Measurements from ENCODE around the gene CKS1B. TPM values are rescaled to one million over a fixed set of nuclear protein-coding genes. Genes with fewer than 3 reads are reported as not detected.
A peak's percentile ranks its signal among the peaks of the same experiment; 100 is the strongest.
"Not testable (repeated sequence)": the region's sequence is repeated elsewhere in the genome, so short reads cannot be mapped to it uniquely, and the experiment has no call there.

Gene CKS1B
- total RNA-seq, 1 experiment from 2014 or later = 222 TPM

DNA sequence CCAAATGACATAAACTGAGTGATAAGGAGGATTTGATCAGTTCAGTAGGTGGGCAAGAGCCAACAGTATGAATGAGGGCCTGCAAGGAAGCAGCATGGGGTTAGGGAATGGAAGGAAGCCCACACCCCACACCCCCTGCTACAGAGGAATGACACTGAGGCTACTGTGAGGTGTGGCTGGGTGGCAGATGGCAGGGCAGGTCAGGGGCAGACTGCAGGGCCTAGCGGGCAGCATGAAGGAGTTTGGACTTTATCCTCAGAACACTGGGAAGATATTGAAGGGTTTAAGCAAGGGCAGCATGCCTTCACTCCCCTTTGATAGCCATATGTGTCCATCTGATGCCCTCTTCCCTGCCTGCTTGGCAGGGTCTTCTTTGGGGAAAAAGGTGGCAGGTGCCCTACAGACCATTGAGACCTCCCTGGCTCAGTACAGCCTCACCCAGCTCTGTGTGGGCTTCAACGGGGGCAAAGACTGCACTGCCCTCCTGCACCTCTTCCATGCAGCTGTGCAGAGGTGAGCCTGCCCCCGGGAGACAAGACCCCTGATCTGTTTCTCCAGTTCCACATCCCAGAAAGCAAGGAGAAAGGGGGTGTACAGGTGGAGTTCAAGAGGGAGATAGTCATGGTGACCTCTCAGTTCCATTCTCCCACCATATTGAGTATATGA lies 14.8 kb downstream of the CKS1B start:
- no peak overlapping the region for H3K4me3 ChIP-seq
- no peaks in the 10 kb centered on the region for H3K9me3 ChIP-seq
- no peaks in the 10 kb centered on the region for H3K27me3 ChIP-seq
- peaks cover 53% of the 10 kb centered on the region for H3K36me3 ChIP-seq
- DNase-seq = no peak

GRCh38 chr1:154990276-154990675 lies 15.8 kb downstream of the CKS1B start:
- no peak for DNase-seq
- Histone ChIP-seq H3K9me3 (no peaks in the 10 kb centered on the region), H3K36me3 (peaks cover 53% of the 10 kb centered on the region)

GRCh38 chr1:154992721-154993571 lies 18.5 kb downstream of the CKS1B start:
- H3K4me3 ChIP-seq = no peak overlapping the region
- DNase-seq = no peak
- H3K36me3 ChIP-seq = peaks cover 36% of the 10 kb centered on the region
- no peaks in the 10 kb centered on the region for H3K27me3 ChIP-seq
- no peaks in the 10 kb centered on the region for H3K9me3 ChIP-seq

More at GRCh38 chr1:154990276-154990675, 15.8 kb downstream of the CKS1B start:
- no peak overlapping the region for H3K4me3 ChIP-seq
- no peaks in the 10 kb centered on the region for H3K27me3 ChIP-seq

- Histone ChIP-seq H3K4me3 (no peak within 1 kb of the TSS), H3K9me3 (no peaks in the 10 kb centered on the region), H3K36me3 (peaks cover 28% of the 10 kb centered on the region), H3K27me3 (no peaks in the 10 kb centered on the region)
- DNase-seq = no peak
These were observed 19.2 kb downstream of the CKS1B start, which contains the start of gene LENEP for GRCh38 chr1:154993572-154994268. Gene LENEP (plus strand): TSS chr1:154993586. CDS start chr1:154993608, 22 bp downstream.

GRCh38 chr1:154994269-154994587 lies 19.7 kb downstream of the CKS1B start:
- peaks cover 23% of the 10 kb centered on the region for H3K36me3 ChIP-seq
- no peaks in the 10 kb centered on the region for H3K27me3 ChIP-seq
- no peak overlapping the region for H3K4me3 ChIP-seq
- no peaks in the 10 kb centered on the region for H3K9me3 ChIP-seq
- no peak for DNase-seq

GRCh38 chr1:154994591-154994990 lies 20.1 kb downstream of the CKS1B start:
- no peak for DNase-seq
- Histone ChIP-seq H3K9me3 (no peaks in the 10 kb centered on the region), H3K4me3 (no peak overlapping the region), H3K27me3 (no peaks in the 10 kb centered on the region), H3K36me3 (peaks cover 19% of the 10 kb centered on the region)

DNA sequence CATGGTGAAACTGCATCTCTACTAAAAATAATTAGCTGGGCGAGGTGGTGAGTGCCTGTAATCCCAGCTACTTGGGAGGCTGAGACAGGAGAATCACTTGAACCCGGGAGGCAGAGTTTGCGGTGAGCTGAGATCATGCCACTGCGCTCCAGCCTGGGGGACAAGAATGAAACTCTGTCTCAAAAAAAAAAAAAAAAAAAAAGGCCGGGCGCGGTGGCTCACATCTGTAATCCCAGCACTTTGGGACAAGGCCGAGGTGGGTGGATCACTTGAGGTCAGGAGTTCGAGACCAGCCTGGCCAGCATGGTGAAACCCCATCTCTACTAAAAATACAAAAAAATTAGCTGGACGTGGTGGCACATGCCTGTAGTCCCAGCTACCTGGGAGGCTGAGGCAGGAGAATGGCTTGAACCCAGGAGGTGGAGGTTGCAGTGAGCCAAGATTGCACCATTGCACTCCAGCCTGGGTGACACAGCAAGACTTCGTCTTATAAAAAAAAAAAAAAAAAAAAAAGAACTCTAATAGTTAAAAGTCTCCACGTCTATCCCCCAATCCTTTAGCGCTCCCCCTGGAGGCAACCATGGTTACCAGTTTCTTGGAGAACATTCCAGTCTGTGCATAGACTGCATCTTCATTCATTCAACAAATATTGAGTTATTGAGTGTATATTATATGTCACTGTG lies 21.0 kb downstream of the CKS1B start:
- peak; percentile 69 for DNase-seq
- peaks cover 11% of the 10 kb centered on the region for H3K36me3 ChIP-seq
- not testable (repeated sequence) for H3K27me3 ChIP-seq, H3K9me3 ChIP-seq, H3K4me3 ChIP-seq

GRCh38 chr1:154996966-154997701 lies 22.7 kb downstream of the CKS1B start:
- Histone ChIP-seq H3K9me3 (no peaks in the 10 kb centered on the region), H3K36me3 (no peaks in the 10 kb centered on the region), H3K4me3 (no peak overlapping the region), H3K27me3 (no peaks in the 10 kb centered on the region)
- no peak for DNase-seq

DNA sequence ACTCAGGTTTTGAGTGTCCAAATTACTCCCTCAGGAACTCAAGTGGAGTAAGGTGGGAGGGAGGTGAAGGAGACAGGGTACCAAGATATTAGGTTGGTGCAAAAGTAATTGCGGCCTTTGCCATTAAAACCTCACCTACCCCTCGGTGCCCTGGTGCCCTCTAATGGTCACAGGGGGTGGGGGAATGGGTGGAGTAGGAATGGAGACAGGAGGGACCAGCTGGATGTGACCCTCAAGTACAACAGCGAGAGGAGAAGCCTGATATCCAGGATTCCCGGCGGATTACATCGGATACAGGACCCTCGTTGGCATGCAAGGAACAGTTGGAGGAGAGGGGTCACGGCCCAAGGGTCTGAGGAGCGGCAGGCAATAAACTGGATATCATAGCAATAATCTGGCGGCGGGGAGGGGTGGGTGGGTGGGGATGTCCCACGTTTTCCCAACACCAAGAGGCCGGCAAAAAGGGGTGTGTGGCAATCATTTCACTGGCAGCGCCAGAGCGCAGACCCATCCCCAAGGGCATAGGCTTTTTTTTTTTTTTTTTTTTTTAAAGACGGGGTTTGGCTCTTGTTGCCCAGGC lies 23.8 kb downstream of the CKS1B start:
- Histone ChIP-seq H3K9me3 (no peaks in the 10 kb centered on the region; the same call in 1 of the 2 replicates), H3K27me3 (no peaks in the 10 kb centered on the region), H3K36me3 (peaks cover 6% of the 10 kb centered on the region), H3K4me3 (no peak overlapping the region)
- no peak for DNase-seq

DNA sequence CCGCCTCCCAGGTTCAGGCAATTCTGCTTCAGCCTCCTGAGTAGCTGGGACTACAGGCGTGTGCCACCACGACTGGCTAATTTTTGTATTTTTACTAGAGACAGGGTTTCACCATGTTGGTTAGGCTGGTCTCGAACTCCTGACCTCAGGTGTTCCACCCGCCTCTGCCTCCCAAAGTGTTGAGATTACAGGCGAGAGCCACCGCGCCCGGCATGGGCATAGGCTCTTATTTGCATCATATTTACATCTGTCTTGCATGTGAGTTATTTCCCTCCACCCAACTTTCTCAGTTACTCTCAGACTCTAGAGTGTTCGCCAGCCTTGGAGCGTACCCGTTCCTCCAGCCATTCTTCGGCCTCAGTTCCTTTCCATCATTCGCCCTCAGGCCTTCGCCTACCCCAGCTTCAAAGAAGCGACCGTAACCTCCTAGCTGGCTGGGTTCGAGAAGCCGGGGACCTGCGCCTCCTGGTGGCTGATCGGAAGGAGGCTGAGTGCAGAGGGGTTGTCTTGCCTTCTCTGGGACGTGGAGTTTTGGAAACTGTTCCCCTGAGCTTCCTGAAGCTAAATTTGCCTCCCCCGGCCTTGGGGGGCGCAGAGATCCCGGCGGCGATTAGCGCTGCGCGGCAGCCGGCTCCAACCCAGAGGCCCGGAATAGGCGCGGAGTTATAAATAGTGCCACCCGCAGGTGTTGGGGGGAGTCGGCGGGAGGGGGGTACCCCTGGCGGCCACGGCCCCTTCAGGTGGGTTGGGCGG lies 24.5 kb downstream of the CKS1B start:
- DNase-seq = peak; percentile 67
- Histone ChIP-seq H3K27me3 (no peaks in the 10 kb centered on the region), H3K36me3 (peaks cover 10% of the 10 kb centered on the region), H3K4me3 (no peak overlapping the region), H3K9me3 (no peaks in the 10 kb centered on the region; the same call in 1 of the 2 replicates)

DNA sequence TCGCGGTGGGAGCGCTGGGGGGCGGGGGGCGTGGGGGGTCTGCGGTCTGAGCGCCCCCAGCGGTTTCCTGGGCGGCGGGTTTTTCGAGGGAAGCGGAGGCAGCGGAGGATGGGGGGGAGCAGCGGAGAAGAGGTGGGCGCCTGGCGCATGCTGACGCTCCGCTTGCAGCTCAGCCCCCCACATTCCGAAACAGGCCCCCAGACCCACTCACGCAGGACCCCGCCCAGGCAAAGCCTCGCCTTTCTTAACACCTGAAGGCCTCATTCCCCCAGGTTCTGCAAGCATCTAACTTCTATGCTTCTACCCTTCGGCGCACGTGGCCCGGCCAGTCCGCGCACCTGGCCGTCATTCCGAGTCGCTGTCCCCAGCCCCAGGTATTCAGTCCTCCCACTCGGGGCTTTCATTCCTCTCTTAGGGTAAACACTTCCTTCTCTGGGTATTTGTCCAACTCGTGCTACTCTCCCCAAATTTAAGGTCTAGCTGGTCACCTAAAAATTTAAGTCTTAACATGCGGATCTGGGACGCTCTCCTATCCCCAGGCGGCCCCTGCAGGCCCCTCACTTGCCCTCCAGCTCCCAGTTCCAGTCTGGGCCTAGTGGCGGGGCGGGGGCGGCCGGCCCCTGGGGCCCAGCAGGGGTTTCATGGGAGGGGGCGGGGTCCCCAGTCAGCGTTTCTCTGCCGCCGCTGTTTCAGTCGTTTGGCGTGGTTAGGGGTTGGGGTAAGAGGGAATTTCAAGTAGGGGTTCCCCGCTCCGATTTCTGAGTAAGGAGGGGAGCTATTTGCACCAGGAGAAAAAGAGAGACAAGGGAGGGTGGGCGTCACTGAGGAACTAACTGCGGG lies 25.3 kb downstream of the CKS1B start:
- H3K9me3 ChIP-seq = no peaks in the 10 kb centered on the region; the same call in 1 of the 2 replicates
- peaks cover 18% of the 10 kb centered on the region for H3K36me3 ChIP-seq
- peak; percentile 40 for DNase-seq
- H3K4me3 ChIP-seq = peak overlapping the region; percentile 77
- no peaks in the 10 kb centered on the region for H3K27me3 ChIP-seq

DNA sequence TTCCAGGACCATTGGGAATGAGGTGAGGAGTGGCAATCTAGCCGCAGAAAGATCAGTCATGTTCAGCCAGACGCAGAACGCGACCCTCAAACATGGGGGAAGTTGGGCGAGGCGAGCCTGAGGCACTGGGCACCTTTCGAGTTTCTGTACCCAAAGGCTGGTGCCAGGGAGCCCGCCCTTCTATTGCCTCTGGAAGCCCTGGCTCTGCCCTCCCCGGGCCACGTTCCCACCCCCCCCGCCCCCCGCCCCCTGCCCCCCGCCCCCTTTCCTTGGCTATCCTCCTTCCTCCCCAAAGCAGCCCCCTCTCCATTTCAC lies 25.9 kb downstream of the CKS1B start:
- peak overlapping the region; percentile 77 for H3K4me3 ChIP-seq
- peaks cover 19% of the 10 kb centered on the region for H3K36me3 ChIP-seq
- DNase-seq = no peak
- no peaks in the 10 kb centered on the region; the same call in 1 of the 2 replicates for H3K9me3 ChIP-seq
- no peaks in the 10 kb centered on the region for H3K27me3 ChIP-seq

- Histone ChIP-seq H3K27me3 (no peaks in the 10 kb centered on the region), H3K36me3 (peaks cover 21% of the 10 kb centered on the region), H3K9me3 (no peaks in the 10 kb centered on the region; the same call in 1 of the 2 replicates), H3K4me3 (peak overlapping the region; percentile 77)
- DNase-seq = peak; percentile 97
These were observed 26.4 kb downstream of the CKS1B start for GRCh38 chr1:155000726-155001424.

DNA sequence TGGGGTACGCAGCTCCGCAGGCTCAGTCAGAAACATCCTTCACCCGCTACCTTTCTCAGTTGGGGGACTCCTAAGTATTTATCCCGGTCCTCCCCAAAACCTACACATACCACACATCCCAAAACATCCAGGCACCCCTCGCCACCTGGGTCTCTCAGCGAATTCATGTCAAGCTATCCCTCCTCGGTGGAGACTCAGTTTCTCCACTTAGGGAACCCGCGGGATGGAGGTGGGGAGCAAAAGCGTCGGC lies 26.9 kb downstream of the CKS1B start:
- no peak for DNase-seq
- no peaks in the 10 kb centered on the region for H3K27me3 ChIP-seq
- H3K36me3 ChIP-seq = peaks cover 26% of the 10 kb centered on the region
- H3K9me3 ChIP-seq = no peaks in the 10 kb centered on the region; the same call in 1 of the 2 replicates
- peak overlapping the region; percentile 77 for H3K4me3 ChIP-seq

Data from MG63 (cell line).